Measurements from ENCODE around the gene RRP12. TPM values are rescaled to one million over a fixed set of nuclear protein-coding genes. Genes with fewer than 3 reads are reported as not detected.

RRP12 gene
- total RNA-seq, 1 donor from 2014 or later = 35.3 TPM

DNA sequence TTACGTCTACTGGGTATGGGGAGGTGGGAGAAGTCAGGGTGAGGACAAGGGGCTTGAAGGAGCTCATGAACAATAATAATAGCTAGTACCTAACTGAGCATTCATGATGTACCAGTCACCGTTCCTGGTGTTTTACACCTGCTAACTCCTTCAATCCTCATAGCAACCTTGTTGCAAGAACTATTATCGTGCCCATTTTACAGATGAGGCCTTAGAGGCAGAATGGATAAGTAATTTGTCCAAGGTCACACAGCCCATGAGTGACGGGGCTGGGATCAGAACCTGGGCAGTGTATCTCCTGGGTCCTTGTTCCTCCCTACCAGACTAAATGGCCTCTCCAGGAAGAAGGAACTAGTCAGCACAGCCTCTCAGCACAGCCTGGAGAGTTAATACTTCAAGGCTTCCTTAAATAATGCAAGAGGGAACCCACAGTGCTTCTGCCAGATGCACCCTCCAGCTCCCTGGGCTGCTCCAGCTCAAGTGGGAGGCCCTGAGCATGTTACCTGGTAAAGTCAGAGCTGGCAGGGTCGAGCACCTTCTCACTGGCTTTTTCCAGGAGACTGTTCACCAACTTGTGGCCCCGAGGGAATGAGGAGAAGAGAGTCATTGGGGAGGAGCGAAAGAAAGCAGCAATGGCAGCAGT, 28.8 kb downstream of the RRP12 start:
- FAIRE-seq (peak; percentile 66), DNase-seq (ENCODE audit: low read depth) (no peak)
- TF ChIP-seq, protein P1, sequence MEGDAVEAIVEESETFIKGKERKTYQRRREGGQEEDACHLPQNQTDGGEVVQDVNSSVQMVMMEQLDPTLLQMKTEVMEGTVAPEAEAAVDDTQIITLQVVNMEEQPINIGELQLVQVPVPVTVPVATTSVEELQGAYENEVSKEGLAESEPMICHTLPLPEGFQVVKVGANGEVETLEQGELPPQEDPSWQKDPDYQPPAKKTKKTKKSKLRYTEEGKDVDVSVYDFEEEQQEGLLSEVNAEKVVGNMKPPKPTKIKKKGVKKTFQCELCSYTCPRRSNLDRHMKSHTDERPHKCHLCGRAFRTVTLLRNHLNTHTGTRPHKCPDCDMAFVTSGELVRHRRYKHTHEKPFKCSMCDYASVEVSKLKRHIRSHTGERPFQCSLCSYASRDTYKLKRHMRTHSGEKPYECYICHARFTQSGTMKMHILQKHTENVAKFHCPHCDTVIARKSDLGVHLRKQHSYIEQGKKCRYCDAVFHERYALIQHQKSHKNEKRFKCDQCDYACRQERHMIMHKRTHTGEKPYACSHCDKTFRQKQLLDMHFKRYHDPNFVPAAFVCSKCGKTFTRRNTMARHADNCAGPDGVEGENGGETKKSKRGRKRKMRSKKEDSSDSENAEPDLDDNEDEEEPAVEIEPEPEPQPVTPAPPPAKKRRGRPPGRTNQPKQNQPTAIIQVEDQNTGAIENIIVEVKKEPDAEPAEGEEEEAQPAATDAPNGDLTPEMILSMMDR (IDR thresholded peaks at IDR 0.05; ENCODE audit: insufficient read depth, low read length, severe bottlenecking) = no peak
- no peaks in the 10 kb centered on the region for H3K27me3 ChIP-seq (ENCODE audit: control insufficient read depth, insufficient read depth, low read length)
- no peak overlapping the region for H3K4me3 ChIP-seq (ENCODE audit: low read depth, low read length)
- peaks cover 40% of the 10 kb centered on the region for H3K36me3 ChIP-seq (ENCODE audit: control insufficient read depth, insufficient read depth, low read length)

DNA sequence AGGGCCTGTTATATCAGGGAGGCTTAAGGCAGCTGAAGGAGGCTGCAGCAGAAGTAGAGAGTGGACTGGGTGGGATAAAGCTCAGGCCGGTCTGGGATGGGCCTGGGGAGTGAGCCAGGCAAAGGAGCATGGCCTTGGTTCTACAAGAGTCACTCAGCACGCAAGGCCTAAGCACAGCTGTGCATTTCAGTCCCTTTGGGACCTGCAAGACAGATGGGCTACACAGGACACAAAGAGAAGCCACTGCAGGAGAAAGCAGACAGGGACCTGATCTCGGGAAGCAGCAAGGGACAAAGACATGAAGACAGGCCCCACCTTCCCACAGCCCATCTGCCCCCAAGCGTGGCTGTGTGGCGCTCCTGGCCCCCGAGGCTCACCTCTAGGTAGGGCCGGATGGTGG, 29.4 kb downstream of the RRP12 start:
- DNase-seq (ENCODE audit: low read depth) = no peak
- peaks cover 42% of the 10 kb centered on the region for H3K36me3 ChIP-seq (ENCODE audit: control insufficient read depth, insufficient read depth, low read length)

DNA sequence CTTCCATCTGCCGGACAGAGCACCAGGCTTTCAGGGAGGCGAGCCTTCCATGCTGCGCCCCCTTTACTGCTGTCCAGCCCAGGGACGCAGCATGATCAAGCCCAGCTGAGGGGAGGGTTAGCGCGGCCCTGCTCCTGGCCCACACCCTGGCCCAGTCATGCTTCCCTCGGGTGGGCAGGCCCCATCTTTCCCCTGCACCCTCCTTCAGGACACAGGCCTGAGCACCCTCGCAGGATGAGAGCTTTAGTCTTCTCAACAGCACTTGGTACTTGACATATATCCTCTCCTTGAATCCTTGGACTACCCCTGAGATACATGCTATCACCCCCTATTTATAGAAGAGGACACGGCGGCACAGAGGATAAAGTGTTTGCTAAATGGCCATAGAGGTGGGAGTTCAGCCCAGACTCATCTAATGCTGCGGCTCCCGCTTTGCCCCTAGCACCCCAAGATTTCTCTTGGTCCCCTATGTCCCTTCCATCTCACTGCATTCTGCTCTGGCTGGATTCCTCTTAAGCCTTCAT, 34.0 kb downstream of the RRP12 start:
- TF ChIP-seq, protein P1 (IDR thresholded peaks at IDR 0.05; ENCODE audit: insufficient read depth, low read length, severe bottlenecking) = no peak
- Histone ChIP-seq H3K27me3 (ENCODE audit: control insufficient read depth, insufficient read depth, low read length) (no peaks in the 10 kb centered on the region), H3K4me3 (ENCODE audit: low read depth, low read length) (no peak overlapping the region), H3K36me3 (ENCODE audit: control insufficient read depth, insufficient read depth, low read length) (peaks cover 42% of the 10 kb centered on the region)
- no peak for DNase-seq (ENCODE audit: low read depth)
- no peak for FAIRE-seq

More for the DNA sequence above, 29.4 kb downstream of the RRP12 start:
- FAIRE-seq = no peak
- Histone ChIP-seq H3K4me3 (ENCODE audit: low read depth, low read length) (no peak overlapping the region), H3K27me3 (ENCODE audit: control insufficient read depth, insufficient read depth, low read length) (no peaks in the 10 kb centered on the region)
- TF ChIP-seq, protein P1 (IDR thresholded peaks at IDR 0.05; ENCODE audit: insufficient read depth, low read length, severe bottlenecking) = no peak

DNA sequence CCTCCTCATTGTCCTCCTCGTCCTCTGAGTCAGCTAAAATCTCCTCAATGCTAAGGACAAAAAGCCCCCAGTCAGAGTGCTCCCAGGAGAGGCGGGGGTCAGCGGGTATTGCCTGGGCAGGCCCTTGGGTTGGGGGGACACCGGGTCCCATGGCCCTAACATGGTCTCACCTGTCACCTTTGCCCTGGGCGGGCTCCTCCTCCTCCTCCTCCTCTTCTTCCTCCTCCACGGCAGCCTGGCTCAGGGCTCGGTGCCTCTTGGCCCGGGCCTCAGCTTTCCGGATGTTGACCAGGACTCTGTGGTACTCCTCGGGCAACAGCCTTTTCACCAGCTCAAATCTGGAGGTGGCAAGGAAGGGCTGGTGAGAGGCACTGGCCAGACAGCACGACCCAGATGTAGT, 34.6 kb downstream of the RRP12 start:
- DNase-seq (ENCODE audit: low read depth) (no peak), FAIRE-seq (no peak)
- H3K27me3 ChIP-seq (ENCODE audit: control insufficient read depth, insufficient read depth, low read length) = no peaks in the 10 kb centered on the region
- no peak overlapping the region for H3K4me3 ChIP-seq (ENCODE audit: low read depth, low read length)
- TF ChIP-seq, protein P1 (IDR thresholded peaks at IDR 0.05; ENCODE audit: insufficient read depth, low read length, severe bottlenecking) = no peak
- H3K36me3 ChIP-seq (ENCODE audit: control insufficient read depth, insufficient read depth, low read length) = peaks cover 37% of the 10 kb centered on the region

DNA sequence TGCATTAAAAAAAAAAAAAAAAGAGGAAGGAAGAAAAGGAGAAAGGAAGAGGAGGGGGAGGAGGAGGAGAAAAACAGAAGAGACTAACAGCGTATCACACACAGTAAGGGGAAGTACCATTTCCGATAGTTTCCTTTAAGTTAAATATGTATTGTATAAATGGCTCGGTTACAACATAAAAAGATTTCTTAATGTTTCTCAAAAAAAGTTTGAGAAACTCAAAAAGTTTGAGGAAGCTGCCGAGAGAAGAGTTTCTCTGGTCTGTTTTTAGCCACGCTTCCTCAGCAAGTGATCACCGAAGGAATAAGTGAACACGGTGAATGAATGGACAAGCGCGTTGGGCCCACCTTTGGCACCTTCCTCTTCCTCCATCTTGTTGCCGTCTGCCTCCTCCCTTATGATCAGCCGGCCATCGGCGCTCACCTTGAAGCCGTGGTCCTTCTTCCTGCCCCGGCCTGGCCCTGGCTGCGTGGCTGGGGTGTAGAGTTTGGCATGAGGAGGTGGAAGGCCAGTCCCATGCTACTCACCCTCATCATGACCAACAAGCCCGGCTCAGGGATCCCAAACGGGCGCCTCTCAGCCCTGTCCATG, 35.3 kb downstream of the RRP12 start:
- FAIRE-seq (no peak), DNase-seq (ENCODE audit: low read depth) (no peak)
- TF ChIP-seq, protein P1 (IDR thresholded peaks at IDR 0.05; ENCODE audit: insufficient read depth, low read length, severe bottlenecking) = no peak
- Histone ChIP-seq H3K36me3 (ENCODE audit: control insufficient read depth, insufficient read depth, low read length) (peaks cover 36% of the 10 kb centered on the region), H3K4me3 (ENCODE audit: low read depth, low read length) (no peak overlapping the region), H3K27me3 (ENCODE audit: control insufficient read depth, insufficient read depth, low read length) (no peaks in the 10 kb centered on the region)
